ENCODE measurements around the gene FAM98B.

FAM98B gene

GRCh38 chr15:38453971-38454695 lies at the start of gene FAM98B:
FAM98B (plus strand) TSS chr15:38454127; CDS start chr15:38454162, 35 bp downstream.
- H3K27ac Mint-ChIP-seq, result peak within 1 kb of the TSS; percentile 99
- H3K4me3 Mint-ChIP-seq, result peak within 1 kb of the TSS; percentile 91 to 97 (median 93)
- no peaks in the 10 kb centered on the region for H3K36me3 Mint-ChIP-seq (ENCODE audit: low read depth)
- H3K4me1 Mint-ChIP-seq, result peaks cover 8% of the 10 kb centered on the region
- peaks cover 9% of the 10 kb centered on the region for H3K27me3 Mint-ChIP-seq (ENCODE audit: low read depth)
- no peak for TF ChIP-seq CTCF (IDR thresholded peaks at IDR 0.05; ENCODE audit: unreplicated experiment in 3 of 3)
- no peaks in the 10 kb centered on the region for H3K9me3 Mint-ChIP-seq

- Mint-ChIP-seq H3K4me3 (no peak overlapping the region), H3K27me3 (ENCODE audit: low read depth) (no peaks in the 10 kb centered on the region), H3K9me3 (peaks cover 5% of the 10 kb centered on the region), H3K27ac (no peak overlapping the region), H3K4me1 (no peaks in the 10 kb centered on the region), H3K36me3 (ENCODE audit: low read depth) (no peaks in the 10 kb centered on the region)
- TF ChIP-seq CTCF (IDR thresholded peaks at IDR 0.05; ENCODE audit: unreplicated experiment in 3 of 3), result no peak
Measured at GRCh38 chr15:38406436-38406835, 47.5 kb upstream of the FAM98B start.

GRCh38 chr15:38408576-38408975 lies 45.4 kb upstream of the FAM98B start:
- Mint-ChIP-seq H3K36me3 (ENCODE audit: low read depth) (no peaks in the 10 kb centered on the region), H3K4me1 (no peaks in the 10 kb centered on the region), H3K27me3 (ENCODE audit: low read depth) (no peaks in the 10 kb centered on the region), H3K27ac (no peak overlapping the region), H3K4me3 (no peak overlapping the region), H3K9me3 (no peaks in the 10 kb centered on the region)
- no peak for TF ChIP-seq CTCF (IDR thresholded peaks at IDR 0.05; ENCODE audit: unreplicated experiment in 3 of 3)

- no peaks in the 10 kb centered on the region for H3K4me1 Mint-ChIP-seq
- no peak for TF ChIP-seq CTCF (IDR thresholded peaks at IDR 0.05; ENCODE audit: unreplicated experiment in 3 of 3)
- peak overlapping the region; percentile 11 to 69 (median 11) for H3K27ac Mint-ChIP-seq
- no peaks in the 10 kb centered on the region for H3K27me3 Mint-ChIP-seq (ENCODE audit: low read depth)
- H3K9me3 Mint-ChIP-seq, result no peaks in the 10 kb centered on the region
- no peaks in the 10 kb centered on the region for H3K36me3 Mint-ChIP-seq (ENCODE audit: low read depth)
- H3K4me3 Mint-ChIP-seq, result no peak overlapping the region
Measured at GRCh38 chr15:38411902-38412301, 42.0 kb upstream of the FAM98B start.

GRCh38 chr15:38412466-38412865 lies 41.5 kb upstream of the FAM98B start:
- Mint-ChIP-seq H3K27ac (peak overlapping the region in 1 of 3 experiments; percentile 69), H3K9me3 (no peaks in the 10 kb centered on the region), H3K27me3 (ENCODE audit: low read depth) (no peaks in the 10 kb centered on the region), H3K4me3 (no peak overlapping the region), H3K36me3 (ENCODE audit: low read depth) (no peaks in the 10 kb centered on the region), H3K4me1 (no peaks in the 10 kb centered on the region)
- TF ChIP-seq CTCF (IDR thresholded peaks at IDR 0.05; ENCODE audit: unreplicated experiment in 3 of 3), result no peak

GRCh38 chr15:38414357-38414756 lies 39.6 kb upstream of the FAM98B start:
- Mint-ChIP-seq H3K27me3 (ENCODE audit: low read depth) (peaks cover 5% of the 10 kb centered on the region), H3K27ac (no peak overlapping the region), H3K36me3 (ENCODE audit: low read depth) (no peaks in the 10 kb centered on the region), H3K4me1 (no peaks in the 10 kb centered on the region), H3K9me3 (no peaks in the 10 kb centered on the region), H3K4me3 (no peak overlapping the region)
- peak; percentile 54 to 58 (median 54) for TF ChIP-seq CTCF (IDR thresholded peaks at IDR 0.05; ENCODE audit: unreplicated experiment in 3 of 3)

Data from nephron (organoid).